ENCODE measurements around the gene WDR62.
A peak's percentile ranks its signal among the peaks of the same experiment; 100 is the strongest.
"Not testable (repeated sequence)": the region's sequence is repeated elsewhere in the genome, so short reads cannot be mapped to it uniquely, and the experiment has no call there.

The WDR62 gene

DNA sequence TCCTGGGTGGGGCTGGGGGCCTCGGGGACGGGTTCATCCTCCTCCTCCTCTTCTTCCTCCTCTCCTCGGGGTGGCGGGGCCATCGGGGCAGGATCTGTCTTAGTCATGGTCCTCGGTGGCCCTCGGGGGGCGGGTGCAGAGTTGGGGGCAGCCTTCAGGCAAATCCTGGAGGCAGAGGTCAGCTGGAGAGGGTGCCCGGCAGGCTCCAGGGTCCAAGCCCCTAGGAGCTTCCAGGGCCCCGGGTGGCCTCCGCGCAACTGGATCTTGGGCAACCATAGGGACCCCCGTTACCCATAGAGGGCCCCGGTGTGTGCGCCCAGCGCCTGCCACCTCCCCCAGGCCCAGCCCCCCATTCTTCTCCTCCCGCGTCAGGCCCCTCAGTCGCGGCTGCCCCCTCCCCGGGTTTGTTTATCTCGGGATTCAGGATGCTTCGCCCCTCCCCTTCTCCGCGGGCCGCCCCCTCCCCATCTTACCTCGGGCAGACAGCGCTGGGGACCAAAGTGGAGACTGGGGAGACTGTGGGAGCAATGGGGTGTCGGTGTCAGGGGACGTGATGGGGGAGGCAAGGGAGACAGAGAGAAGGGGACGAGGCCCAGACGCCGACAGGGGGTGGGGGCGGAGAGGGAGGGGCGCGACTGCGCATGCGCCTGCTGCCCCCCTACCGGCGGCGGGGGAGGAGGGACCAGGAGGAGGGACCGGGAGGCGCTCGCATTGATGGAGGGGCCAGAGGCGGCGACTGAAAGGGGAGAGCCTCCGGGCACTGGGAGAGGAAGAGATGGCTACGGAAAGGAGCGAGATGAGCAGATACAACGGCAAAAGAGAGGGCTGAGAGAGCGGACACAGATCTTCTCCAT is 22.2 kb upstream of the WDR62 start, which contains the start of gene CLIP3:
Gene CLIP3, minus strand, starts transcription at position 623 of the 854 bp plus-strand sequence. Its CDS starts 516 bp downstream, at position 107.
- peak; percentile 83 for DNase-seq (ENCODE audit: low read depth)

DNA sequence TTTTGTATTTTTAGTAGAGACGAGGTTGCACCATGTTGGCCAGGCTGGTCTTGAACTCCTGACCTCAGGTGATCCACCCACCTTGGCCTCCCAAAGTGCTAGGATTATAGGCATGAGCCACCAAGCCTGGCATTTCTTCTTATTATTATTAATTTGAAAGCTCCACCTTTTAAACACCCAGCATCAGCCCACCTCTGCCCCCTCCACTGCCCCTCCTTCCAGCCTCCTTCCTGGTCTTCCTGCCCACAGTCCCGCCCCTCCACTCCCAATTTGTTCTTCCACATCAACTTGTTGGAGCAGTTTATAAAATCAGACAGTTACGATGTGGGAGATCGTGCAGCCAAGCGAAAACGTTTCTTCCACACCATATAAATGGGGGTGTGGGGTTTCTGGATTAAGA is 14.2 kb upstream of the WDR62 start:
- no peak for DNase-seq (ENCODE audit: low read depth)

DNA sequence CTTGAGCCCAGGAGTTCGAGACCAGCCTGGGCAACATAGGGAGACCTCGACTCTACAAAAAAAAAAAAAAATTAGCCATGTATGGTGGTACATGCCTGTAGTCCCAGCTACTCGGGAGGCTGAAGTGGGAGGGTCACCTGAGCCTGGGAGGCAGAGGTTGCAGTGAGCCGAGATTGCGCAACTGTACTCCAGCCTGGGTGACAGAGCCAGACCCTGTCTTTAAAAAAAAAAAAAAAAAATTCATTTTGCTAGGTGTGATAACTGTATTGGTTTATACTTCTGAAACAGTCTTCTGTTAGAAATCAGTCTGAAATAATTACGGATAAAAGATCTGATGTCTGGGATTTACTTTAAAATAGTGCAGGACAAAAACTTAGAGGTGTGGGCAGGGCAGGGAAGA is 13.6 kb upstream of the WDR62 start:
- DNase-seq (ENCODE audit: low read depth): not testable (repeated sequence)

DNA sequence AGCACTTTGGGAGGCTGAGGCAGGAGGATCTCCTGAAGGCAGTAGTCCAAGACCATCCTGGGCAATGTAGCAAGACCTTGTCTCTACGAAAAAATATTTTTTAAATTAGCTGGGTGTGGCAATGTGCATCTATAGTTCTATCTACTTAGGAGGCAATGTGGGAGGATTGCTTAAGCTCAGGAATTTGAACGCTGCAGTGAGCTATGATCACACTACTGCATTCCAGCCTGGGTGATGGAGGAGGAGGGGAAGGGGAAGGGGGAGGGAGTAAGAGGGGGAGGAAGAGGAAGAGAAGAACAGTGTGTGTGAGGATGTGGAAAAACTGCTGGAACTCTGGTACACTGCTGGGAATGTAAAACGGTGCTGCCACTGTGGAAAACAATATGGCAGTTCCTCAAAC is 12.9 kb upstream of the WDR62 start:
- peak; percentile 94 for DNase-seq (ENCODE audit: low read depth)

DNA sequence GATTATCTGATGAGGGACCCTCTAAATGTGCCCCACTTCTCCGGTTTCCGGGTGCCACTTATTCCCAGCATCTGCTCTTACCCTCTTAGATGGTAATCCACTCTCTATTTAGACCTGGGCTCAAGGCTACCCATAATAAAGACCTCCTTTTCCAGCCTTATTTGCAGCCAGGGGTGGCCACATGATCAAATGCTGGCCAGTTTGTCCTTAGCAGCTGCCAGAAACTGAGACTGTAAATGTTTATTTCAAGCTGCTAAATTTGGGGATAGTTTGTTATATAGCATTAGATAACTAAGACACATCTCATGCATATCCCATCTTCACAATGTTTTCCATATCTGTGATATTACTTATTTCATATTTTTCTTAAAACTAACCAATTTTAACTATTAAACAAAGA is 10.7 kb upstream of the WDR62 start:
- no peak for DNase-seq (ENCODE audit: low read depth)

DNA sequence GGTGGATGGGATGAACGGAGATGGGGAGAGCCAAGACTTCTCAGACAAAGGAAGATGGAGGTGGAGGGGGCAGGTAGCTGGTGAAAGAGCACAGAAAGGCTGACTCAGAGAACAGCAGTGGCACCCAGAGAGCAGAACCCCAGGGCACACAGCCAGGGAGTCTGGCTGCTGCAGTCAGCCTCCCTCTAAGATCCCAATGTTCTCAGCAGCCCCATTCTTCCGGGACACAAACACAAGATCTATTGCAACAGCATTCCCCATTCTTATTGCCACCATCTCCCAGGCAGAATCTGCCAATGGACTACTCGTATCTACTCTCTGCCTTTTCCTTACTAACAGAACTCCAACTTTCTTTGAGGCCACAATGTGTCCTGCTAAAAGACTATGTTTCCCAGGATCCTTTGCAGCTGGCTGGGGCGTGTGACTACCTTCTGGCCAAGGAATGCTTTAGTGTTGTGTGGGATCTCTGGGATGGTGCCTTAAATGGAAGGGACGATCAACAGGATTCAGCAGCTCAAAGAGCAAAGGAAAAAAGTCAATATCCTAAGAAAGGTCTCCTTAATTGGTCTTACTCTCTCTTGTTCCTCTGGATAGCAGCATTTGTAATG is 8.2 kb upstream of the WDR62 start:
- DNase-seq (ENCODE audit: low read depth): peak; percentile 20

DNA sequence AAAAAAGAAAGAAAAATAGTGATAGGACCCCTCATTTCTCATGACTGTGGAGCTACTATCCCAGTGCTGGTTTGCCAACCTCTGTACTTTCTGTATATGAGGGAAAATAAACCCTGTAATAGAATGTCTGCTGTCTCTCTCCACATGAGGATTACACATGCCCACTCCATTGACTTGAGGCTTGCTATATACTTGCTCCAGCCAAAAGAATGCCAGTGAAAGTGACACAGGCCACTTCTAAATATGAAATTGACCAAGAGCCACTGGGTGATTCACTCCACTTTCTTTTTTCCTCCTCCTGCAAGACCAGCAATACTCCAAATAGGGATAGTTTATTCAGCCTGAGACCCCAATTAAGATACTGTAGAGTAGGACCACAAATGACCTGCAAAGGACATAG is 6.9 kb upstream of the WDR62 start:
- DNase-seq (ENCODE audit: low read depth): peak; percentile 10

DNA sequence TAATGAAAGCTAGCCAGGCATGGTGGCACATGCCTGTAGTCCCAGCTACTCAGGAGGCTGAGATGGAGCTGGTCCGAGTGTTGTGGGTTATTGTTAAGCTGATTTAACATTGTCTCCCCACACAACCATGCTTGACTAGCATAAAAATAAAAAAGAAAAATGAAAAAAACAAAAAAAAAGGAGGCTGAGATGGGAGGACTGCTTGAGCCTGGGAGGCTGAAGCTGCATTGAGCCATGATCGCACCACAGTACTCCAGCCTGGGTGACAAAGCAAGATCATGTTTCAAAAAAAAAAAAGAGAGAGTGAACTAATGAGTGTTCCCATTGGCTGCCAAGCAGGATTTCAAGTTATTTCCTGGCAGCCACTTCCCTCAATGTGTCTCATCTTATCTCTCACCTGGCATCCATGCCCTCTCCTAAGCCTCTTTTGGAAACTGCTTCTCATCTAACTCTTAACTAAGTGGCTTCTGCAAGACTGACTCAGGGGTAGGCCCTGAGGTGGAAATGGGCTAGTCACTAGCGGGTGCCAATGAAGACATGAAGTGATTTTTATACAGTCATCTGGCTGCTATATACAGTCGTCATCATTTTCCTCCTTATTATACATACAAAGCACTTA is 5.5 kb upstream of the WDR62 start:
- DNase-seq (ENCODE audit: low read depth): peak; percentile 15

DNA sequence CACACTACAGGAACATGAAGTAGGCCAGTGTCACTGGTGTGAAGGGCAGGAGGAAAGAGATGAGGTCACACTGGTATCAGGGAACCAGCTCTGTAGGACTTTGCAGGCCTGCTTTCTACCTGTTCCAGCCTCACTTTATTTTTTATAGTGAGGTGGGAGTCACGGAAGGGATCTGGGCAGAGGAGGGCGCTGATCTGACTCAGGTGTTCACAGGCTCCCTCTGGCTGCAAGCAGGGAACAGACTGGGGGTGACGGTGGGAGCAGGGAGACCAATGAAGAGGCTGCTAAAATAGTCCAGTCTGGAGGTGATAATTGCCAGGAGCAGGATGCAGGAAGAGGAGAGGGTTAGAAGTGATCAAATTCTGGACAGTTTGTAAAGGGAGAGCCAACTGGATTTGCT is 3.5 kb upstream of the WDR62 start:
- peak; percentile 8 for DNase-seq (ENCODE audit: low read depth)

DNA sequence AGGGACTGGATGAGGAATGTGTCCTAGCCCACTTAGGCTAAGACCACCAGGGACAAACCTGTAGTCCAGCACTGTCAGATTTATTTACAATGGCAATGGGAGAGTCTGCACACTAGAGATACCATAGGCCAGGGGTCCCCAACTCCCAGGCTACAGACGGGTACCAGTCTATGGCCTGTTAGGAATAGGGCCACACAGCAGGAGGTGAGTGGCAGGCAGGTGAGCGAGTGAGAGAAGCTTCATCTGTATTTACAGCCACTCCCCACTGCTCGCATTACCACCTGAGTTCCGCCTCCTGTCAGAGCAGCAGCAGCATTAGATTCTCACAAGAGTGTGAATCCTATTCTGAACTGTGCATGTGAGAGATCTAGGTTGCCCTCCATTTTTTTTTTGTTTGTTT is 3.1 kb upstream of the WDR62 start:
- no peak for DNase-seq (ENCODE audit: low read depth)

DNA sequence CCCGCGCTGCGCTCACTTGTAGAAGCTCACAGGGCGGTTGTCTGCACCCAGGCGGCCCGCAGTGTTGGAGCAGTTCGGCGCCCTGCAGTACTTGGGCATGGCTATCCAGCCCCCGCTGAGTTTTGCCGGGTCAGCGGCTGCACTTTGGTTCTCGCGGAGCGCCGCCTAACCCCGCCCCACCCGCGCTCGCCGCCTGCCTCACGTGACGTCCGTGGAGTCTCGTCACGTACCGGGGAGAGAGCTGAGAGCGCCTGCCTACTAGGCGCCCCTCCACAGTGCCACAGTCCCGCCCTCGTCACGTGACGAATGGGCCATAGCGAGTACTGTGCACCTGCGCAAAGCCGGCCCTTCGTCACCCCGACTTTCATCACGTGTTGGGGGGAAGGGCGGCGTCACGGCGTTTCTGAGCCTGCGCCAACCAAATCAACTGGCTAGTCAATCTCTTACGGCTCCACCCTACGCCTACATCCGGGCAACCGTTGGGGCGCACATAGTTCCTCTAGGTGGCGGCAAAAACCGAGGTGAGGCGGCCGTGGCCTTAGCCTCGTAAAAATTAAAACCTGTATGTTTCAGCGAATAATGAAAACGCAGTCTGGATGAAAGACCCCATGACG is 471 bp upstream of the WDR62 start, which contains the start of gene THAP8:
Gene THAP8, minus strand, starts transcription at position 167 of the 614 bp plus-strand sequence. Its CDS starts 68 bp downstream, at position 99.
- peak; percentile 100 for DNase-seq (ENCODE audit: low read depth)

DNA sequence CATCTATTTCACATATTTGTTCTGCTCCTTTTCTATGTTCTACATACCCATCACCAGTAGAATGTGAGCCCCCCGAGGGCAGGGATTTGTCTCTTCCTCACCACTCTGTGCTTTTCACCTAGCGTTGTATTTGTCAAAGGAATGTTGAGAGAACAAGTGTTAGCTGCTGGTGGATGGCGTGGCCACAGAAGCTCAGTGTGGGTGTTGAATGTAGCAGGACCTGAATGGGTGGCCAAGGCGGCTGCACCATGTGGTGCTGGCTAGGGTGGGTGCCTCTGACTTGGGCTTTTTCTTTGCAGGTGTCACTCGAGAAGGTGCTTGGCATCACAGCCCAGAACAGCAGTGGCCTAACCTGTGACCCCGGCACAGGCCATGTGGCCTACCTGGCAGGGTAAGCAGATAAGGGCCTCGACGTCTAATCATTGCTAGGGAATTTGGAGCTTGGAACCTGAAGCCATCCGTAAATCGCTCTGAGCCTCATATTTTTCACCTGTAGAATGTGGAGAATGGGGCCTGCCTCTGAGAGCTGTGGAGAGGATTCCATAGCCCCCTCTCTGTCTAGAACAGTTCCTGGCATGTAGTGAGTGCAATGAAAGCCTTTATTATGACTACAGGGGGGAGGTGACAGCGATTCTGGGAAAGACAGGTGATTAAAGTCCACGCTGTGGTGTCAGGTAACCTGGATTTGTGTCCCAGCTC is 3.9 kb downstream of the WDR62 start:
- no peak for DNase-seq (ENCODE audit: low read depth)

DNA sequence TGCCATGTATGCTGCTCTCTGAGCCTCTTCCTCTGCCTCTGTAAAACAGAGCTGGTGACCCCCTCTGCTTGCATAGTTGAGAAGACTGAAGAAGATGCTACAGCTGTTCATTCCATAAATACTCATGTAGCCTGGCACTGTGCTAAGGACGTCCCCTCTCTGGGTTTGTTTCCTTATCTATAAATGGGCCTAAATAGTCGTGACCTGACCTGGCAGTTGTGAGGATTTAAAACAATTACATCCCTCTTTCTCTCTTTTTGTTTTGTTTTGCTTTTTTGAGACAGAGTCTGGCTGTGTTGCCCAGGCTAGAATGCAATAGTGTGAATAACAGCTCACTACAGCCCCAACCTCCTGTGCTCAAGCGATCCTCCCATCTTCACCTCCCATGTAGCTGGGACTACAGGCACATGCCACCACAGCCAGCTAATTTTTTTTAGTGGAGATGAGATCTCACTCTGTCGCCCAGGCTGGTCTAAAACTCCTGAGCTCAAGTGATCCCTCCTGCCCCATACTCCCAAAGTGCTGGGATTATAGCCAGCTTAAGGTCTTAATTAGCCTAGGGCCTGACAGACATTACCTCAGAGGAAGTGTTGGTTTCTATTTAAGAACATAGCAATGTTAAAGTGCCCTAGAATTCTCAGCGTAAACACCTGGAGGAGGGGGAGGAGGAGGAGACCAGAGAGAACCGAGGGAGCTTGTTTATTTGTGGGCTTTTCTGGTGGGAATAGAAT is 4.6 kb downstream of the WDR62 start:
- DNase-seq (ENCODE audit: low read depth): no peak

DNA sequence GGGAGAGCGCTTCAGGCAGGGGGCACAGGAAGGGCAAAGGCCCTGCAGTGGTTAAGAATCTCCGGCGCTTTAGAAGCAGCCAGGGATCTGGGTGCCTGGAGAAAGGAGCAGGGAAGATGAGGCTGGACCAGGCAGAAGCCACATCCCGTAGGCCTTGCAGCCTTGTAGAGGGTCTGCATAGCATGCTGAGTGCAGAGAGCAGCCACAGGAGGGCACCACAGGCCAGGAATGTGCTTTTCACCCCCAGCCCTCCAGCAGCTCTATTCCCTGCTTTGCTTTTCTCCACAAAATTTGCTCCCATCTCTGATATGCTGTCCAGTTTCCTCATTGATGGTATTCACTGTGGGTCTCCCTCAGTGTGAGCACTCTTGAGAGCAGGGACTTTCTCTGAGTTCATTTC is 5.7 kb downstream of the WDR62 start:
- peak; percentile 61 for DNase-seq (ENCODE audit: low read depth)

DNA sequence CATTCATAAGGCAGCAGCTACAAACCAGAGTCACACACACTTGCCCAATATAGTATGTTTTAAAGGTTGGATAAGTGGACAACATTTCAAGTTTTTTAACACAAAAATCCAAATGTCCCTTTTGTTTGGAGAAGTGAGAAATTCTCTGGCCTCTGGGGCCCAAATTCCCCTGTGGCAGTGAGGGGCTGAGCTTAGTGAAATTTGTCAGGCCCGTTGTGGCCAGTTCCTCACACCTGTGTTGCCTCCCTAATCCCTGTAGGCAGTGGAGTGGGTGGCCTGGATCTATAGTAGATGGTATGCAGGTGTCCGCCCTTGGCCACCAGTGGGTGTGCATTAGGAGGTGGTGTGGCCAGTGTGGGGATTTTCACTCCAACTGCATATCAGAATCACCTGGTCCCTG is 6.7 kb downstream of the WDR62 start:
- no peak for DNase-seq (ENCODE audit: low read depth)

DNA sequence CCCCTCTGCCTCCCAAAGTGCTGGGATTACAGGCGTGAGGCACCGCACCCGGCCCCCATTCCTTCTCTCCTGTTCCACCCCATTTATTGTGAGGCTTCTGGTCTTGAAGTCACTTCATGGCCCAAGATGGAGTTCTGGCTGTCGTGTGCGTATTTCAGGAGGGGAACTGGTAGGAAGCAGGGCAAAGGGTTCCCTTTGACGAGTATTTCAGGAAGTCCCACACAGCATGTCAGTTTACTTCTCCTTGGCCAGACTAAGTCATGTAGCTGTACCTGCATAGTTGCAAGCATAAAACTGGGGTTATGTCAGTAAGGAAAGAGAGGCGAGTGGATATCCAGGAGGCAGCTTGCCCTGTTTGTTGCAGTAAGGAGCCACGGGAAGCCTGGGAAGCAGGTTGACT is 10.1 kb downstream of the WDR62 start:
- DNase-seq (ENCODE audit: low read depth): no peak

DNA sequence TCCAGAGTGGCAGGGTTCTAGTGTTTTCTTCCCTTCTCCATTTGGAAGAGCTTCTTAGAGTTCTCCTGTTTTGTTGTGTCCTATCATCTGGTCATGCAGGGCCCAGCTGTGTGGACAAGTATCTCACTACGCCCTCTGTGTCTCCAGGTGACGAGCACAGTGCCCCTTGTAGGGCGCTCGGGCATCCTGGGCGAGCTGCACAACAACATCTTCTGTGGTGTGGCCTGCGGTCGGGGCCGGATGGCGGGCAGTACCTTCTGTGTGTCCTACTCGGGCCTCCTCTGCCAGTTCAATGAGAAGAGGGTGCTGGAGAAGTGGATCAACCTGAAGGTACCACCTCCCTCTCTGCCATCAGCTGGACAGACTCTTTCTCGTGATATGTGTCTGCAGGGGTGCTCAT is 13.0 kb downstream of the WDR62 start:
- DNase-seq (ENCODE audit: low read depth): no peak

DNA sequence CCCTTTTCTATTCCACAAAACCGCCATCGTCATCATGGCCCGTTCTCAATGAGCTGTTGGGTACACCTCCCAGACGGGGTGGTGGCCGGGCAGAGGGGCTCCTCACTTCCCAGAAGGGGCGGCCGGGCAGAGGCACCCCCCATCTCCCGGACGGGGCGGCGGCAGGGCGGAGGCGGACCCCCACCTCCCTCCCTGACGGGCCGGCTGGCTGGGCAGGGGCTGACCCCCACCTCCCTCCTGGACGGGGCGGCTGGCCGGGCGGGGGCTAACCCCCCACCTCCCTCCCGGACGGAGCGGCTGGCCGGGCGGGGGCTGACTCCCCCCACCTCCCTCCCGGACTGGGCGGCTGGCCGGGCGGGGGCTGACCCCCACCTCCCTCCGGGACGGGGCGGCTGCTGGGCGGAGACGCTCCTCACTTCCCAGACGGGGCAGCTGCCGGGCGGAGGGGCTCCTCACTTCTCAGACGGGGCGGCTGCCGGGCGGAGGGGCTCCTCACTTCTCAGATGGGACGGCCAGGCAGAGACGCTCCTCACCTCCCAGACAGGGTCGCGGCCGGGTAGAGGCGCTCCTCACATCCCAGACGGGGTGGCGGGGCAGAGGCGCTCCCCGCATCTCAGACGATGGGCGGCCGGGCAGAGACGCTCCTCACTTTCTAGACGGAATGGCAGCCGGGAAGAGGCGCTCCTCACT is 14.3 kb downstream of the WDR62 start:
- not testable (repeated sequence) for DNase-seq (ENCODE audit: low read depth)

DNA sequence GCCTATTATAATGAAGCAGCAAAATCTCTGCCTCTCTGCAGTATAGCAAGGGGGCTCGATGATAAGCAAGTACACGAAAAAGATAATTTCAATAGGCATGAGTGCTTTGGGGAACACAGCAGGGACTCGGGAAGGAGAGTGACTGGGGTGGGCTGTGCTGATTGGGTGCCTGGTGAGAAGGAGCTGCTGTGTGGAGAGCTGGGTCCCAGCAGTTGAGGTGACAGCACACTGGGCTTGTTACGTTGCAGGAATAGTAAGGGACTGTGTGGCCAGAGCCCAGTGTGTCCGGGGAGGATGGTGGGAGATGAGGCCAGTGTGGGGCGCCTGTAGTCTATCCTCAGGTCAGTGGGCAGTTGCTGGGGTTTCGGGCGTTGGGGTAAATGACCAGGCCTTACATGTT is 17.4 kb downstream of the WDR62 start:
- no peak for DNase-seq (ENCODE audit: low read depth)

DNA sequence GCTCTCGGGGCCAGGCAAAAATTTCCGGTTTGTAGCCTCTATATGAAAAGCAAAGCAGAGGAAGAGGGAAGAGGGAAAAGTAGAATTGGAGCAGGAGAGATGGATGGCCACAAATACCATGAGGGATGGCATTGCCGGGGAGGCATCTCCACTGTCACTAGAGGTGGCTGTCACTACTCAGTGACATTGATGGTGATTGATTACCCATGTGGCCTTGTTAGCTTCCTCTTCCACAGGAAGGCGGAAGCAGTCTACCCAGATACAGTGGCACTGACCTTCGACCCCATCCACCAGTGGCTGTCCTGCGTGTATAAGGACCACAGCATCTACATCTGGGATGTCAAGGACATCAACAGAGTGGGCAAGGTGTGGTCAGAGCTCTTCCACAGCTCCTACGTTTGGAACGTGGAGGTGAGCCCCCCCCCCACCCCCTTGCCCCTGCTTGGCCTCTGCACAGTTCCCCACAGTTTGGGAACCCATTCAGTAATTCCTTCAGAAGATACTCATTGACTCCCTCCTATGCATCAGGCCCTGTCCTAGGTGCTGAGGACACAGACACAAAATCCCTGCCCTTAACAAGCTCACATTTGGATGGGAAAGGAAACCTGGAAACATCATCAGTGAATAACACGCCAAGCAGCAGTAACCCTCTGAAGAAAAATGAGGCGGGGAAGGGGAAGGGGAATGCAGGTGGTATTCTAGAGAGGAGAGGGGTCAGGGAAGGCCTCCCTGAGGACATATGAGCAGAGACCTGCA is 18.6 kb downstream of the WDR62 start:
- DNase-seq (ENCODE audit: low read depth): no peak
